ENCODE results near the gene DDX41.

Gene DDX41

DNA sequence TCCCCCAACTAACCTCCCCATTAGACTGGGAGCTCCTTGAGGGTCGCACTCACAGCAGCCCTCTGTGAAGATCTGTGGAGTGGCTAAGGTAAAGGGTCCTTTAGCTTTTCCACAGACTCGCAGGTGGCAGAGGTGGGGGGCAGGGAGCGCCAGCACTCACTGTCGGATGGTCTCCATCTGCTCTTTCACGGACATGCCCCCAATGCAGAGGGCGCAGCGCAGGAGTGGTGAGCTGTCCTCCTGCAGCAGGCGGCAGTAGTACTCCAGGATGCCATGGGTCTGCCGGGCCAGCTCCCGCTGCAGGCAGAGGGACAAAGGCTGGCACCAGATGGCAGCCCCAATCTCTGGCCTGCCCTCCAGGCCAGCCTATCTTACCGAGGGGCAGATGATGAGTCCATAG is 2.2 kb downstream of the DDX41 start:
- no peak for DNase-seq (ENCODE audit: low read depth in 1 of 2, low spot score in 1 of 2)

DNA sequence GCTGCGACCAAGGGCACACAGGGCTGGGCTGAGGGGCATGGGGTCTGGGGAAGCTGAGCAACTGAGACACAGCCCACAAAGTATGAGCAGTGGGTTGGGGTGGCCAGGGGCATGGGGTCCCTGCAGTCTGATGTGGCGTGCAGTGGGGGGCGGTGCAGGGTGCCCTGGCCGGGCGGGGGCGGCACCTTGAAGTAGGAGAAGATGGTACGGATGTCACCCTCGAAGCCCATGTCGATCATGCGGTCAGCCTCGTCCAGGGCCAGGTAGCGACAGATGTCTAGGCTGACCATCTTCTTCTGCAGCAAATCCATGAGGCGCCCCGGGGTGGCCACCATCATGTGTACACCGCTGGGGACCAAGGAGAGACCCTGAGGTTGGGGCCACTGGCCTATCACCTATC is 3.3 kb downstream of the DDX41 start:
- DNase-seq (ENCODE audit: low read depth in 1 of 2, low spot score in 1 of 2): no peak

DNA sequence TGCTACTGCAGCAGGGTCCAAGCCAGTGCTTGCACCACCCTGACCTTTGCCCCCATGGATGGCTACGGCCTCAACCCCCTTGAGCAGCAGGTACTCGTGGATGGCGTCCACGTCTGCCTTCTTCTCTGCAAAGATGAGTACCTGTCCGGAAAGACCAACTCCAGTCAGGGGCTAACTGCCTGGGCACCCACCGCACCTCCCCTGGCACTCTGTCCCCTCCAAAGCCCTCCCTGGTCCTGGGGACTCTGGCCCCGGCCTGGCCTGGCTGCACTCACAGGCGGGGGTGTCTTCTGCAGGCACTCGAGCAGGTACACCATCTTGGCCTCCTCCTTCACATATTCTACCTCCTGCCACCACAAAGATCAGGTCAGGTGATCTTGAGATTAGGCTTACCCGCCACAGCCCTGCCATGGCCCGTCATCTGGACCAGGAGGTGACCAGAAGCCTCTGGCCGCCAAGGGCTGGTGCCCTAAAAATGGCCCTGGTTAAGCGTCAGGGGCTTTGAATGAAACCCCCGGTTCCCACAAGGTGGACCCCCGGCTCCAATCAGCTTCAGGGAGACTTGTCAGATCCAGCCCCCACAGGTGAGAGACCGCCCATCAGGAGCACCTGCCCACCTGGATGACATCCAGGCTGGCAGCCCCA is 3.9 kb downstream of the DDX41 start:
- no peak for DNase-seq (ENCODE audit: low read depth in 1 of 2, low spot score in 1 of 2)

DNA sequence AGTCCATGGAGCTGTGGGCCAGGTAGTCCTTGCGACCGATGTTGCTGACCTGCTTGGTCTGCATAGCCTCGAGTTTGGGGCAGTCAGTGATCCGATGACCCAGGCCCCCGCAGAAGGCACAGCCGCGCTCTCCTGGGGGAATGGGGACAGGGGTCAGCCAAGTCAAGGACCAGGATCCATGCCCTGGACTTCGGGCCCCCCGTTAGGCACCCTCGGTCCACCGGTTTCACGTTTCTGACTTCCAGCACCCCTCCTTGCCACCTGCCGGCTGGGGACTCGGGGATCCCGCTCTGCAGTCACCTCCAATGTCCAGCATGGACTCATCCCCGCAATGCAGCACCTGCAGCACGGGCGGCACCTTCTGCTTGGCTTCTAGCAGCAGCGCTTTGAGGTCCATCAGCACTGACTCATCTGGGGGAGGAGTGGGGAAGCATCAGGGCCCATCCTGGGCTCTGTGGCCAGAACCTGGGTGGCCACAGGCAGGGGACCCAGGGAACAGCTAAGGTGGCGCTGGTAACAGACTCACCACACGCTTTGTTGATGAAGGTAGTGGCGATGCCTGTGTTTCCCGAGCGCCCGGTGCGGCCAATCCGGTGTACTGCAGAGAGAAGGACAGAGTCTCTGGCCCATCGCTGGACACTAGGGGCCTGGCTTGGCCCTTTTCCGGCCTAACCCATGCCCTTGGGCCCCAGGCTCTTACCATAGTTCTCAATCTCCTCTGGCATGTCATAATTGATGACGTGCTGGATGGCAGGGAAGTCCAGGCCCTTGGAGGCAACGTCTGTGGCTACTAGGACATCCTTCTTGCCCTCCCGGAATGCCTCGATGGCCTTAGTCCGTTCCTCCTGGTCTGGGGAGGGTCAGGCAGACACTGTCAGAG is 4.7 kb downstream of the DDX41 start:
- no peak for DNase-seq (ENCODE audit: low read depth in 1 of 2, low spot score in 1 of 2)

DNA sequence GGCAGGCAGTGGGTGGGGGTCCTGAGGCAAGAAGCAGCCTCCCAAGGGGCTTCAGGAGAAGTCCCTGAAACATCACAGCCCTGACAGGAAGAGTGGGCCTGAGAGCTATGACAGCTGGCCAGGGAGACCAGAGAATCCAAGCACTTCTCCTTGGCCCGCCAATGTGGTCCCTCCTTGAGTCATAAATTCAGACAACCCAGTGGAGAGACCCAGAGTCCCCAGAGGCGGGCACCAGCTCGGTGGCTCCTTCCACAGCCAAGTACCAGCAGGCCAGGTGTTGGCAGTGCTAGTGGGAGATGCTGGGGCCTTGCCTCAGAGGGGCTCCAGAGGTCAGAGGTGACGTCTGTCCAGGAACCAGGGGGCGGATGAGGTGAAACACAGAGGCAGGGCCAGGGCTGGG is 5.6 kb downstream of the DDX41 start:
- DNase-seq (ENCODE audit: low read depth in 1 of 2, low spot score in 1 of 2): no peak

DNA sequence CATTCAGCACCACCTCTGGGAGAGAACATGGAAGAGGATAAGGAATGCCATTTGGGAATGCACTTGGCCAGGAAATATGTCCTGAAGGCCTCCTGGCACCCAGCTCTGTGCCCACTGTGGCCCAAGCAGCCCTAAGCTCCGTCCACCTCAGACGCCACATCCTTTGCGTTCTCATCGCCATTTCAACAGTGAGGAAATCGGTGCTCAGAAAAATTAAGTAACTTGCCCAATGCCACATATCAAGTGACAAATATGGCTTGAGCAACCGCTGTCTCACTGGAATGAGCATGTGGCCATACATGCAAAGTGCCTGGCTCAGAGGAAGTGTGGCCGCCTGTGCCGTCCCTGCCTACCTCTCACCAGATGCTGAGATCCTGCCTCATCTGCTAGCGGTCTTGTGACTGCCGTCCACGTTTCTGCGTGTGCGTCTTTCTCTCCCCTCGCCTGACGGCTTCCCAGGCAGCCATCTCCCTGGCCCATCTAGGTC is 6.2 kb downstream of the DDX41 start:
- no peak for DNase-seq (ENCODE audit: low read depth in 1 of 2, low spot score in 1 of 2)

DNA sequence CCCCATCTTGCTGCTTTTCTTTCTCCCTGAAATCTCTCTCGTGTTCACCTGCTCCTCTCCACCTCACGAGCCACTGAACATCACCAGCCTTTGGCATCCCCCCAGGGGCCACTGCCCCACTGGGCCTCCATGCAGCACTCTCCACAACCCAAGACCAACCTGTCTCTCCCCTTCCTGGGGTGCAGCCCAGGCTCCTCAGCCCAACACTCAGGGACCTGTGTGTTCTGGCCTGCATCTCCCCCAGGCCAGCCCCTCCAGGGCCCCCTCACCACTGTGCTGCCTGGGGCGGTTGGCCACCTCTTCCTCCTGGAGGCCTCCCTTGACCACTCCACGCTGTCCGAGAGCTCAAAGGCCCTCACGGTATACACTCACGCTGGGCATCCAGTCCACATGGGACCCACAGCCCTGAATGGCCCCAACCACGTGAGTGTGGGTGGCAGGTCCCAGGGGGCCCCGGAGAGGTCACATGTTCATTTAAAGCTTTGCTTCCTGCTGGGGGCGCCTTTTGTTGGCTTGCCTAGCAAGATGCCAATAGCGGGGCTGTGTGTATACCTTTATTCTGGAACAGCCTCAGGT is 6.7 kb downstream of the DDX41 start:
- DNase-seq (ENCODE audit: low read depth in 1 of 2, low spot score in 1 of 2): no peak

DNA sequence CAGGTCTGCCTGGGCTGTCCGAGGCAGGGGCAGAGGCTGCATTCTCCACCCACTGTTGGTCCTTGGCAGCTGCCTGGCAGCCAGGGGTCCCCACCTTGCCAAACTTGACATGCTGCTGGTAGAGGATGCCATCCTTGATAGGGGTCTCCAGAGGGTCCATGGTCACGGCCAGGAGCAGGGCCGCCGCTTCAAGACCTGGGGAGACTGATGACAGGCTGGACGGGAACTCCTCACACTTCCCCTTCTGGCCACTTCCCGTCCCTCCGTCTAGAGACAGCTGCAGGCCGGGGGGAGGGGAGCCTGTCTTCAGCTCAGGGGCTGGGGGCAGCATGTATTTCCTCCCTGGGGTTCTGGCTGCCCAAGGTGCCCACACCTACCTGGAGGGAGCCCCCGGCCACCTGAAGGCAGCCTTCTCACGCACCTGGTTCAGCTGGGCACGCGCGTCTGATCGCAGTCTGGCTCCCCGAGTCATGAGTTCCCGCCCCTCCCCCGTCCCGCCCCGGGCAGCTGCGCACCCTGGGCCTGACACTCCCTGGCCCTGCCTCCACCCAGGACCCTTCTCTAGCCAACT is 7.3 kb downstream of the DDX41 start, which contains the start of gene DOK3:
Gene DOK3, minus strand, starts transcription at position 446 of the 571 bp plus-strand sequence. Its CDS starts 286 bp downstream, at position 160.
- no peak for DNase-seq (ENCODE audit: low read depth in 1 of 2, low spot score in 1 of 2)

DNA sequence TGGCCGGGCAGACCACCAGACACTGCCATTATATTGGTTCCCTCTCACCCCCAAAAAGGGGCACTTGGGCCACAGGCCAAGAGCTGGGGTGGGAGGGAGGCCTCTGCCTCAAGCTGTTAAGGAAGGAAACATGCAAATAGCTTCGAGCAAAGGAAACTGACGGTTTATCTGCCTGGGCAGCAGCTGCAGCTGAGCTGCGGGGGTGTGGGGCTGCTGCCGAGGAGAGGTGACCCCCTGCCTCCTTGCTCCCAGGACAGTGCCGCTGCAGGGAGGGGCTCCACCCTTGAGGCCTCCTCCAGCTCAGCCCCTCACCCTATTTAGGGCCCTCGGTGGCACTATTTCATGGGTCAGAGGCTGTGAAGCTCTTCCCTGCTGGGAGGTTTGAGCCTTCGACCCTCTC is 7.9 kb downstream of the DDX41 start:
- no peak for DNase-seq (ENCODE audit: low read depth in 1 of 2, low spot score in 1 of 2)

DNA sequence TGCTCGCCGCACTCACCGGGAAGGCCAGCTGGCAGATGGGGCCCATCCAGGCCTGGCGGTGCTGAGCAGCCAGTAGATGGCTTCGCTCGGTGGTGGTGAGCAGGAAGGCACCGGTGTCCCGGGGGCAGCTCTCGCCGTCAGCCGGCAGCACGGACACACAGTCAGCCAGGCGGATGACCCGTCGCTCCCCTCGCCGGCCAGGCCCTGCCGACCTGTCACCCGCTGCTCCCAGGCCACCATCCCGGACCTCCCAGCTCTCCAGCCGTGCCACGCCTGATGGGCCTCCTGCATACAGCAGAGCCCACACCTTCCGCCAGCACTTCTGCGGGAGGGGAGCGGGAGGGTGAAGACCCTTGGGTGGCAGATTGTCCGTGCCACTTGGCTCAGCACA is 8.5 kb downstream of the DDX41 start:
- no peak for DNase-seq (ENCODE audit: low read depth in 1 of 2, low spot score in 1 of 2)

DNA sequence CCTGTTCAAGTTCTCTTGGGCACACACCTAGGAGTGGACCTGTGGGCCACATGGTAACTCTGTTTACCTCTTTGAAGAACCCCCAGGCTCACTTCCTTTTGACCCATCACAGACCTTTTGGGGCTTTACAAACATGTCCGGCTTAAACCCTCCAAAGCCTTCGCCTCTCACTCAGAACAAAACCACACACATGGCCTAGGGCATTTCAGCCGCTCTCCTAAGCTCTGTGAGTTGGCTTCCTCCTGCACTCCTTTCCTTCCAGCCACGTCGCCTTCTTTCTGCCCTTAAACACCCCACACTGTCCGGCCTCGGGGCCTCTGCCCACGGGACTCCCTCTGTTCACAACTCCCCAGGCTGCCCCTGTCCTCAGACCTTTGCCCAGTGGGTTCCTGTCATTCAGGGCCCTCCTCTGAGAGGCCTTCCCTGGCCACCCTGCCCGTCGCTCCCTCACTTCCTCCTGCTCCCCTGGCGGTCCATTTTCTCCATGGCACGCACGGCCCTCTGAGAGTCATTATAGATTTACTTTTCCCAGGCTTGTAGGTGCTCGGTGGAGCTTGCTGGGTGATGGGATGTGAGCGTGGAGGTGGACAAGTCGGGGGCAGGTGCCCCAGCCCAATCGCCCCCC is 9.1 kb downstream of the DDX41 start:
- DNase-seq (ENCODE audit: low read depth in 1 of 2, low spot score in 1 of 2): no peak

DNA sequence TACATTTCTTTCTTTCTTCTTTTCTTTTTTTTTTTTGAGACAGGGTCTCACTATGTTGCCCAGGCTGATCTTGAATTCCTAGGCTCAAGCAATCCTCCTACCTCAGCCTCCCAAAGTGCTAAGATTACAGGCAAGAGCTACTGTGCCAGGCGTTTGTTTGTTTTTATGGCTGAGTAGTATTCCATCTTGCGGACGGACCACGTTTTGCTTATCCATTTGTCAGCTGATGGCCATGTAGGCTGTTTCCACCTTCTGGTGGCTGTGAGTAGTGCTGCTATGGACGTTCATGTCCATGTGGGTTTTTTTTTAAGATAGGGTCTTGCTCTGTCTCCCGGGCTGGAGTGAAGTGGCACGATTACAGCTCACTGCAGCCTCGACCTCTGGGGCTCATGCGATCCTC is 9.6 kb downstream of the DDX41 start:
- DNase-seq (ENCODE audit: low read depth in 1 of 2, low spot score in 1 of 2): no peak

DNA sequence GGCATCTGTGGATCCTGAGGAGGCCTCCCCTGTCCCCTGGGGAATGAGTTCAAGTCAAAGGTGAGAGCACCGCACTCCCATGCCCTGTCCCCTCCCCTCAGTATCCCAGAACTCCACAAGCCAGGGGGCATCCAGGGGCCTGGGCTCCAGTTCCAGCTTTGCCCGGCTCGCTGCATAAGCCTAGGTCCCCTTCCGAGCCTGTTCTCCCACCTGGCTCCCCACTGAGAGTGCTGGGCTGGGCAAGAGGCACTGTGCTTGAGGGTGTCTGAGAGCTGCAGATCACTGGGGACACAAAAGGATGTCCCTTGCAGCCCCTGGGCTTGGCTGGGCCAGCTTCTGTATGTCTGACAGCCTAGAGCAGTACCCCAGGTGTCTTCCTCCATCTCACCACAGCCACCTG is 11.7 kb downstream of the DDX41 start:
- DNase-seq (ENCODE audit: low read depth in 1 of 2, low spot score in 1 of 2): no peak

DNA sequence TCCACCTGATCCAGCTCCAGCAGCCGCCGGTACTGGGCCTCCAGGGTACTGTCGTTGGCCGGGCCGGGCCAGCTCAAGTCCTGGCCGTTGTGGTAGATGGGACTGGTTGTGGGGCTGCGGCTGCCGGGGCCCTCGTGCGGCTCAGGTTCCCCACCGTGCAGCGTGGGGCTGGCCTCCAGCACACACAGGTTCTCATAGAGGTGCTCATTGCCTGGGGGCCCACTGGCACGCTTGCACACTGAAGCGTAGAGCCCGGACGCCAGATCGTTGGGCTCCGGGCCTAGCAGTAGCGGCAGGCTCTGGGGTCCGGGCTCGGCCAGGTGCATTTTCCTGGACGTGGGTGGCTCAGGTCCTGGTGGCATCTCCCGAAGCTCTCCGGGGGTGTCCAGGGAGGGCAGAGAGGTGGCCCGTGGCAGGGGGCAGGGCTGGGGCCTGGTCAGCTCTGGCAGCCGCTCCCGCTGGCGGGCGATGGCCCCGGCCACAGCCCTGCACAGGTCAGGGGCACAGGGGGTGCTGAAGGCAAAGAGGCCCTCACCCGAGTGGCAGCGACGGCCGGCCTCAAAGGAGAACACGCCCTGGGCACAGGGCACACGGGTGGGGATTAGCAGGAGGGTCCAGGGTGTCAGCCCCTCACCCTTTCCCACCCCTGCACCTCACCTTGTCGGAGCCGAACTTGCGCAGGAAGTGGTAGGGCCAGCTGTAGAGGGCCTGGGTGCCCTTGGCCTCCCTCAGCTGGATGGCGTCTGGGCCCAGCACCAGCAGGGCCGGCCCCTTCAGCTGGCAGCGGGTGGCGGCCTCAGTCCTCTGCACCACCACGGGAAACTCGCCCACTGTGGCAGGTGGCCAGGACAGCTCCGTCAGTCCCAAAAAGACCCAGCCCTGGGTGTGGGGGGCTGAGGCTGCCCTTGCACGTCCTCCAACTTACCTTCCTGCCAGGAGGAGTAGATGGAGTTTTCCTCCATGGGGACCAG is 12.4 kb downstream of the DDX41 start:
- no peak for DNase-seq (ENCODE audit: low read depth in 1 of 2, low spot score in 1 of 2)

DNA sequence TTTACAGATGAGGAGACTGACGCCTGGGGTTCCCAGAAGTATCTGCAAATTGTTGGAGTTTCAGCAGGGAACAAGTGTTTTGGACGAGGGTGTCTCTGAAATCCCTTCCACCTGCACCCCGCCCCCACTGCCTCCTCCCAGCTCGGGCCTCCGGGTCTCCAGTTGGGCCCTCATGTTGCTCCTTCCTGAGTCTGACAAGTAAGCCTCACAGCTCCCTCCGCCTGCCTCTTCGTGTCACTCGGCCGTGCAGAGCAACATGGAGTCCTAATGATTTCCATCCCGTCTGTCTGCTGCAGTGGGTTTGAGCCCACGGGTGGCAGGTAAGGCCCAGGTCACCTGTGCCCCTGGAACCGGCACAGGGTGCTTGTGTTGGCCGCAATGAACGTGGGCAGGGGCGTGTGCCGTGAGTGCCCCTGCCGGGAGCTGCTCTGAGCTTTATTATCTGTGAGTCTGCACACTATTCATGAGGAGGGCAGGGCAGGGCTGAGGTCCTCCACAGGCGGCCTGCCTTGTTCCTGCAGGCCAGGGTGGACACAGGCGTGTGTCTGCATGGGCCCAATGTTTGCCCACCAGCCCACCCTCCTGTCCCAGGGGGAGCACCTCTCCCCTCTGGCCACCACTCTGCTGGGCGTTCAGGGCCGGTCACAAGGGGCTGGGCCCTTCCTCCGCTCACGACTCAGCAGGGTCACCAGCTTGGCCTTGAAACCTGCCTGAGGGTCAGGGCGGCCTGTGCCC is 13.2 kb downstream of the DDX41 start:
- no peak for DNase-seq (ENCODE audit: low read depth in 1 of 2, low spot score in 1 of 2)

DNA sequence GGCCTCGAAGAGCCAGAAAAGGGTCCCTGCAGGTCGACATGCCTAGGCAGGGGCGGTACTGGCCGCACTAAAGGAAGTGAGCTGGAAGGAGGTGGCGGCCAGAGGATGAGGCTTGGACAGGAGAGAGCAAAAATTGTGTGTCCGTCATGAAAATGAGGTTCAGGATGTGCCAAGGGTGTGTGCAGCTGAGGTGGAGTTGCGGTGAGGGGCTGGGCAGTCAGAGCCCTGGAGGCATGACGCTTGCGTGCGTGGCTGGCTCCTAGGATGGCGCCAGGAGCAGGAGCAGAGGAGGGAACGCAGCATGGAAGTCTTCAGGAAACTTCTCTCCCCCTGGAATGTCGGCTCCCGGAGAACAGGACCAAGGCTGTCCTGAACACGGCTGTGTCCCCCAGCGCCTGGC is 13.9 kb downstream of the DDX41 start:
- DNase-seq (ENCODE audit: low read depth in 1 of 2, low spot score in 1 of 2): no peak

DNA sequence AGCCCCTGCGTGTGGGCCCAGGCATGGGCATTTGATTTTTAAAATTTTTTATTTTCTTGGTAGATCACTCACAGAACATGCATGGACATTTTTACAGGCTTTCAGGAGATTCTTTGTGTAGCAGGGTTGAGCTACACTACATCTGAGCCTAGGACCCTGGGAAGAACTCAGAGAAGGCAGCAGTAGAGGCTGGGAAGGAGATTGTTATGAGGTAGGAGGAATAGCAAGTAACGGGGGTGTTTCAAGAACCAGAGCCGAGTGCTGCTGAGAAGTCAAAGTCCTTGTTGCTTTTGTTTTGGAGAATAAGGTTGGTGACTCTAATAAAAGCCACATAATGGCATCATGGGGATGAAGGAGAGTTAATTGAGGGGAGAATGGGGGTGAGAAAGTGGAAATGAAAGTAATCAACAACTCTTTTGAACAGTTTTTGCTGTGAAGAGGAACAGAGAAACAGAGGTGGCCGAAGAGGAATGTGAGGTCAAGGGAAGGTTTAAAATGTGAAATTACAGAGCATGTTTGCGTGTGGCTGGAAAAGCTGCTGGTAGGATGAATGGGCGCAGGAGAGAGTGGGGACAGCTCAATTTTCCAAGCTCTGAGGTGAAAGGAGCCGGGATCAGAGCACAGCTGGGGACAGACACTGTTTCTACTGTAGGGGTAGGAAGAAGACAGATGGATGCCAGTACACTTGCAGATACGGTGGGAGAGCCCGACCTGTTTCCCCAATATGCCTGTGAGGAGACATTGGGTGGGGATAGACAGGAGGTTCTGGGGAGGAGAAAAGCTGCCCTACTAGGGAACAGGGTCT is 14.7 kb downstream of the DDX41 start:
- DNase-seq (ENCODE audit: low read depth in 1 of 2, low spot score in 1 of 2): no peak

DNA sequence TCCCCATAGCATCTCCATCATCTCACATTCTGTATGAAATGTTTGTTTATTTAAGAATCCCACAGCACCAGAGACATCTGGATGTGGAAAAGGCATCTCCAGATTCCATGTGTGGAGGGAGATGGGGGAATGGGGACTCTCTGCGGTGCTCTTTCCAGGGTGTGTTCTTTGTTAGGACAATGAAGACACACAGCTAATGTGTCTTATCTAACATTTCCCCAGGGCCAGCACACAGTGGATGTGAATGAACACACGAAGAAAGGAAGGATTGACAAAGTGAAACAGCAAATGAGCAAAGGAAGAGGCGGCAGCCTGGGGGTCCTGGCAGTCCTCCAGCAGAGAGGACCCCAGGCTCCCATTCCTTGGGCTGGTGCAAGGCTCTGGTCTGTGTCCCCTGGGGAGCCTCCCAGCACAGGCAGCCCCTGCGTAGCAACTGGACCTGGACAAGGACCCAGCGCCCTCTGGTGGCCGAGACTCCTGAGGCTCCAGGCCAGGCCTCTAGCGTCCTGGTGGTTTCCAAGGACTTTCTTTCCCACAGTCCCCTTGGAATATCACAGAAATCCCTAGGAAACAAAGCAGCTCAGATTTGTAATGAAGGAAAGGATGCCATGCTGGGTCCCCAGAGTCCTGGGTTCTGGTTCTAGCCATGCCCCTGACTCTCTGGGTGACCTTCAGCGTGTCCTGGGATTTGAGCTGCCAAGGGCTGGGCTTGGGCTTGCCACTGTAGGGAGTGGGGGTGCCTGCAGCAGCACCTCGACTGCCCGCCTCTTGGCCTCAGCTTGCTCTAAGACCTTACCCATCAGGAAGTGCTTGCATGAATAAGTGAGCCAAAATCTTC is 15.9 kb downstream of the DDX41 start:
- DNase-seq (ENCODE audit: low read depth in 1 of 2, low spot score in 1 of 2): peak; percentile 69 to 79
